ENCODE data around the gene RNF157. TPM values are rescaled to one million over a fixed set of nuclear protein-coding genes. Genes with fewer than 3 reads are reported as not detected.

RNF157 gene
- total and polyA plus RNA-seq, 9 of the 15 experiments (the other 6 are each of a cell fraction or from before 2014, with no cell fraction given): 8.1 to 31.7 (median 20.8) TPM

DNA sequence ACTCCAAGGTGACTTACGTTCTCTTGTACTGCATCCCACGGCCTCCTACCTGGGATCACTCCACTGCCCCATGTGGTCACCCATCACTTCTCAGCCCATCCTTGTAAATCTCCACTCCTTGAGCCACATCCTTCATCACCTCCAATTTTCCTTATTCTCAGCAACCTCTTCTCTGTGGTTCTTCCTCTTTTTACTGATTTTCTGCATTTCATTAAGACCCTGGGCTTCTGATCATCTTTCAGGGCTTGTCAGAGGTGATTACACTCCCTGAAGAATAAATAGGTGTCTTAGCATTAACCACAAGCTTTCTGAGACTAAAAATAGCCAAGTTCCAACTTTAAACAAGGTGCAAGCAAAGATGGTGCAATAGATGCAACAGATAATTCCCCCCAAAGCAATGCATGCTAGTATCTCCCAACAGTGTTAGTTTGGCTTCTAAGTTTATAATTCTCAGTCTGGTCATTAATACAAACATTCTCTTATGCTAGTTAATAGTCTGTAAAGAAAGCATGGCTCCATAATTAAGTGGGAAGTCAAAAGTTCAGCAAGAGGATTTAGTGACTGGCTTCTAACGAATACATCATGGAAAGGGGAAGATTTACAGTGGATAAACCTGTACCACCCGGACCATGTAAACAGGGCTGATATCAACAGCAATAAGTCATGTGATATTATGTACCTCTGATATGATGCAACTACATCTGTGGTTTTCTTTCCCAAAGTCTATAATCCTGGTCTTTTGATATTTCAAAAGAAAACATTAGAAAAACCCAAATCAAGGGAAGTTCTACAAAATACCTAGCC, 51.9 kb downstream of the RNF157 start (continued):
- TF ChIP-seq, protein P1, sequence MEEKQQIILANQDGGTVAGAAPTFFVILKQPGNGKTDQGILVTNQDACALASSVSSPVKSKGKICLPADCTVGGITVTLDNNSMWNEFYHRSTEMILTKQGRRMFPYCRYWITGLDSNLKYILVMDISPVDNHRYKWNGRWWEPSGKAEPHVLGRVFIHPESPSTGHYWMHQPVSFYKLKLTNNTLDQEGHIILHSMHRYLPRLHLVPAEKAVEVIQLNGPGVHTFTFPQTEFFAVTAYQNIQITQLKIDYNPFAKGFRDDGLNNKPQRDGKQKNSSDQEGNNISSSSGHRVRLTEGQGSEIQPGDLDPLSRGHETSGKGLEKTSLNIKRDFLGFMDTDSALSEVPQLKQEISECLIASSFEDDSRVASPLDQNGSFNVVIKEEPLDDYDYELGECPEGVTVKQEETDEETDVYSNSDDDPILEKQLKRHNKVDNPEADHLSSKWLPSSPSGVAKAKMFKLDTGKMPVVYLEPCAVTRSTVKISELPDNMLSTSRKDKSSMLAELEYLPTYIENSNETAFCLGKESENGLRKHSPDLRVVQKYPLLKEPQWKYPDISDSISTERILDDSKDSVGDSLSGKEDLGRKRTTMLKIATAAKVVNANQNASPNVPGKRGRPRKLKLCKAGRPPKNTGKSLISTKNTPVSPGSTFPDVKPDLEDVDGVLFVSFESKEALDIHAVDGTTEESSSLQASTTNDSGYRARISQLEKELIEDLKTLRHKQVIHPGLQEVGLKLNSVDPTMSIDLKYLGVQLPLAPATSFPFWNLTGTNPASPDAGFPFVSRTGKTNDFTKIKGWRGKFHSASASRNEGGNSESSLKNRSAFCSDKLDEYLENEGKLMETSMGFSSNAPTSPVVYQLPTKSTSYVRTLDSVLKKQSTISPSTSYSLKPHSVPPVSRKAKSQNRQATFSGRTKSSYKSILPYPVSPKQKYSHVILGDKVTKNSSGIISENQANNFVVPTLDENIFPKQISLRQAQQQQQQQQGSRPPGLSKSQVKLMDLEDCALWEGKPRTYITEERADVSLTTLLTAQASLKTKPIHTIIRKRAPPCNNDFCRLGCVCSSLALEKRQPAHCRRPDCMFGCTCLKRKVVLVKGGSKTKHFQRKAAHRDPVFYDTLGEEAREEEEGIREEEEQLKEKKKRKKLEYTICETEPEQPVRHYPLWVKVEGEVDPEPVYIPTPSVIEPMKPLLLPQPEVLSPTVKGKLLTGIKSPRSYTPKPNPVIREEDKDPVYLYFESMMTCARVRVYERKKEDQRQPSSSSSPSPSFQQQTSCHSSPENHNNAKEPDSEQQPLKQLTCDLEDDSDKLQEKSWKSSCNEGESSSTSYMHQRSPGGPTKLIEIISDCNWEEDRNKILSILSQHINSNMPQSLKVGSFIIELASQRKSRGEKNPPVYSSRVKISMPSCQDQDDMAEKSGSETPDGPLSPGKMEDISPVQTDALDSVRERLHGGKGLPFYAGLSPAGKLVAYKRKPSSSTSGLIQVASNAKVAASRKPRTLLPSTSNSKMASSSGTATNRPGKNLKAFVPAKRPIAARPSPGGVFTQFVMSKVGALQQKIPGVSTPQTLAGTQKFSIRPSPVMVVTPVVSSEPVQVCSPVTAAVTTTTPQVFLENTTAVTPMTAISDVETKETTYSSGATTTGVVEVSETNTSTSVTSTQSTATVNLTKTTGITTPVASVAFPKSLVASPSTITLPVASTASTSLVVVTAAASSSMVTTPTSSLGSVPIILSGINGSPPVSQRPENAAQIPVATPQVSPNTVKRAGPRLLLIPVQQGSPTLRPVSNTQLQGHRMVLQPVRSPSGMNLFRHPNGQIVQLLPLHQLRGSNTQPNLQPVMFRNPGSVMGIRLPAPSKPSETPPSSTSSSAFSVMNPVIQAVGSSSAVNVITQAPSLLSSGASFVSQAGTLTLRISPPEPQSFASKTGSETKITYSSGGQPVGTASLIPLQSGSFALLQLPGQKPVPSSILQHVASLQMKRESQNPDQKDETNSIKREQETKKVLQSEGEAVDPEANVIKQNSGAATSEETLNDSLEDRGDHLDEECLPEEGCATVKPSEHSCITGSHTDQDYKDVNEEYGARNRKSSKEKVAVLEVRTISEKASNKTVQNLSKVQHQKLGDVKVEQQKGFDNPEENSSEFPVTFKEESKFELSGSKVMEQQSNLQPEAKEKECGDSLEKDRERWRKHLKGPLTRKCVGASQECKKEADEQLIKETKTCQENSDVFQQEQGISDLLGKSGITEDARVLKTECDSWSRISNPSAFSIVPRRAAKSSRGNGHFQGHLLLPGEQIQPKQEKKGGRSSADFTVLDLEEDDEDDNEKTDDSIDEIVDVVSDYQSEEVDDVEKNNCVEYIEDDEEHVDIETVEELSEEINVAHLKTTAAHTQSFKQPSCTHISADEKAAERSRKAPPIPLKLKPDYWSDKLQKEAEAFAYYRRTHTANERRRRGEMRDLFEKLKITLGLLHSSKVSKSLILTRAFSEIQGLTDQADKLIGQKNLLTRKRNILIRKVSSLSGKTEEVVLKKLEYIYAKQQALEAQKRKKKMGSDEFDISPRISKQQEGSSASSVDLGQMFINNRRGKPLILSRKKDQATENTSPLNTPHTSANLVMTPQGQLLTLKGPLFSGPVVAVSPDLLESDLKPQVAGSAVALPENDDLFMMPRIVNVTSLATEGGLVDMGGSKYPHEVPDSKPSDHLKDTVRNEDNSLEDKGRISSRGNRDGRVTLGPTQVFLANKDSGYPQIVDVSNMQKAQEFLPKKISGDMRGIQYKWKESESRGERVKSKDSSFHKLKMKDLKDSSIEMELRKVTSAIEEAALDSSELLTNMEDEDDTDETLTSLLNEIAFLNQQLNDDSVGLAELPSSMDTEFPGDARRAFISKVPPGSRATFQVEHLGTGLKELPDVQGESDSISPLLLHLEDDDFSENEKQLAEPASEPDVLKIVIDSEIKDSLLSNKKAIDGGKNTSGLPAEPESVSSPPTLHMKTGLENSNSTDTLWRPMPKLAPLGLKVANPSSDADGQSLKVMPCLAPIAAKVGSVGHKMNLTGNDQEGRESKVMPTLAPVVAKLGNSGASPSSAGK (IDR thresholded peaks at IDR 0.05): no peak
- TF ChIP-seq TEAD4 (IDR thresholded peaks at IDR 0.05; ENCODE audit: low read length) (no peak), TEAD4 (CRISPR knock-in tag; IDR thresholded peaks at IDR 0.05; ENCODE audit: borderline replicate concordance) (no peak), HDAC1 (IDR thresholded peaks at IDR 0.05) (peak in 1 of 2 experiments; percentile 50; a peak in 2 of 4 replicates), SPI1 (IDR thresholded peaks at IDR 0.05; ENCODE audit: borderline replicate concordance, low read depth, low read length) (no peak), MEIS2 (IDR thresholded peaks at IDR 0.05; ENCODE audit: partially characterized antibody) (peak; percentile 60), HIVEP1 (CRISPR knock-in tag; IDR thresholded peaks at IDR 0.05) (no peak), POLR3G (IDR thresholded peaks at IDR 0.05; ENCODE audit: extremely low read depth, insufficient read length, insufficient replicate concordance) (no peak), EP300 (IDR thresholded peaks at IDR 0.05; ENCODE audit: low read length) (no peak), FOXJ2 (tag; IDR thresholded peaks at IDR 0.05) (peak; percentile 54; the same call in 1 of the 2 replicates), SMAD2 (IDR thresholded peaks at IDR 0.05; ENCODE audit: low read depth, low read length) (no peak), MYBL2 (IDR thresholded peaks at IDR 0.05; ENCODE audit: low read depth) (no peak), MYBL2 (CRISPR knock-in tag; IDR thresholded peaks at IDR 0.05; ENCODE audit: borderline replicate concordance) (no peak), RFX1 (IDR thresholded peaks at IDR 0.05) (no peak), SRSF3 (IDR thresholded peaks at IDR 0.05; ENCODE audit: insufficient read depth, low read length) (no peak), HOMEZ (CRISPR knock-in tag; IDR thresholded peaks at IDR 0.05) (no peak)
